Measurements from ENCODE around the gene PLCB4. TPM values are rescaled to one million over a fixed set of nuclear protein-coding genes. Genes with fewer than 3 reads are reported as not detected.

Gene PLCB4
- polyA plus RNA-seq, 1 of the 3 experiments (the other 2 are of a cell fraction) = 5.5 TPM

- no peaks in the 10 kb centered on the region for H3K27me3 ChIP-seq (ENCODE audit: insufficient read depth)
- no peak overlapping the region for H3K9ac ChIP-seq
- TF ChIP-seq NFIC (IDR thresholded peaks at IDR 0.05; ENCODE audit: borderline replicate concordance) = peak; percentile 31; the same call in 1 of the 2 replicates
- TF ChIP-seq FOXJ3 (CRISPR knock-in tag; IDR thresholded peaks at IDR 0.05) = no peak
- TF ChIP-seq CHD2 (IDR thresholded peaks at IDR 0.05; ENCODE audit: low read length, partially characterized antibody) = no peak
- TF ChIP-seq ELF1 (IDR thresholded peaks at IDR 0.05) = no peak
- TF ChIP-seq RAD21 (IDR thresholded peaks at IDR 0.05; ENCODE audit: low read length) = no peak
- 0 out of 2 replicates have a peak, but pooled peaks have one; percentile 8 for TF ChIP-seq TCF12 (IDR thresholded peaks at IDR 0.05)
- TF ChIP-seq RCOR1 (IDR thresholded peaks at IDR 0.05; ENCODE audit: low read length) = no peak
- TF ChIP-seq SIN3A (IDR thresholded peaks at IDR 0.05; ENCODE audit: borderline replicate concordance, low read depth, low read length) = no peak
- no peak for TF ChIP-seq RXRA (IDR thresholded peaks at IDR 0.05; ENCODE audit: borderline replicate concordance, low read depth)
- H2AFZ ChIP-seq (ENCODE audit: low read depth) = no peak overlapping the region
- no peaks in the 10 kb centered on the region for H3K79me2 ChIP-seq (ENCODE audit: insufficient read depth)
- POLR2A ChIA-PET = no interaction called here
- H3K27ac ChIP-seq (ENCODE audit: low read depth in 2 of 2, low read length in 1 of 2) = peak overlapping the region in 1 of 2 experiments; percentile 28; a peak in 1 of 4 replicates
- CTCF ChIA-PET = interaction anchor here (1.1 kb wide), 1 partner anchor 17 kb away, joined by 4 read pairs; no protein-coding TSS in a partner anchor
- no peaks in the 10 kb centered on the region for H3K36me3 ChIP-seq (replicated peaks in 1 of 2; ENCODE audit: control insufficient read depth in 1 of 2, insufficient read depth in 2 of 2, low read length in 1 of 2)
- no peak overlapping the region for H3K4me2 ChIP-seq
- WGBS (ENCODE audit: low lambda C conversion rate) = 72% methylated on average over 6 of the region's 6 CpGs
- no peaks in the 10 kb centered on the region for H4K20me1 ChIP-seq (ENCODE audit: insufficient read depth)
- DNase-seq = no peak
- H3K9me2 ChIP-seq = no peaks in the 10 kb centered on the region
- H3K9me3 ChIP-seq = no peaks in the 10 kb centered on the region
- H3K4me1 ChIP-seq (ENCODE audit: control insufficient read depth in 1 of 2, insufficient read depth in 2 of 2, low read depth in 1 of 2, low read length in 1 of 2) = peaks cover 7 to 9% of the 10 kb centered on the region in 2 experiments
- H3F3A ChIP-seq (replicated peaks; ENCODE audit: insufficient read depth) = peaks cover 5% of the 10 kb centered on the region
- no peak overlapping the region for H3K4me3 ChIP-seq (ENCODE audit: low read depth in 2 of 2, low read length in 1 of 2)
These were observed 43.9 kb downstream of the PLCB4 start for GRCh38 chr20:9112541-9113515.

- WGBS (ENCODE audit: low lambda C conversion rate) = 90% methylated on average over 4 of the region's 4 CpGs
- Histone ChIP-seq H3K4me3 (ENCODE audit: low read depth in 2 of 2, low read length in 1 of 2) (no peak overlapping the region), H4K20me1 (ENCODE audit: insufficient read depth) (no peaks in the 10 kb centered on the region), H3K27me3 (ENCODE audit: insufficient read depth) (no peaks in the 10 kb centered on the region), H2AFZ (ENCODE audit: low read depth) (no peak overlapping the region), H3K9me2 (no peaks in the 10 kb centered on the region), H3K4me1 (ENCODE audit: control insufficient read depth in 1 of 2, insufficient read depth in 2 of 2, low read depth in 1 of 2, low read length in 1 of 2) (peaks cover 8 to 9% of the 10 kb centered on the region in 2 experiments), H3K9ac (no peak overlapping the region), H3K4me2 (no peak overlapping the region), H3F3A (replicated peaks; ENCODE audit: insufficient read depth) (peaks cover 5% of the 10 kb centered on the region), H3K9me3 (no peaks in the 10 kb centered on the region), H3K27ac (ENCODE audit: low read depth in 2 of 2, low read length in 1 of 2) (no peak overlapping the region), H3K79me2 (ENCODE audit: insufficient read depth) (no peaks in the 10 kb centered on the region), H3K36me3 (replicated peaks in 1 of 2; ENCODE audit: control insufficient read depth in 1 of 2, insufficient read depth in 2 of 2, low read length in 1 of 2) (no peaks in the 10 kb centered on the region)
- no peak for DNase-seq
- CTCF ChIA-PET = interaction anchor here (0.6 kb wide), 1 partner anchor 12 kb away, joined by 3 read pairs; no protein-coding TSS in a partner anchor
- POLR2A ChIA-PET = no interaction called here
- TF ChIP-seq PBX3 (IDR thresholded peaks at IDR 0.05) (no peak), SMC3 (IDR thresholded peaks at IDR 0.05; ENCODE audit: low read depth, low read length) (no peak)
These were observed 45.8 kb downstream of the PLCB4 start for GRCh38 chr20:9114709-9115108.

Measured in SK-N-SH (cell line).